ENCODE results near the gene MPDU1. TPM values are rescaled to one million over a fixed set of nuclear protein-coding genes. Genes with fewer than 3 reads are reported as not detected.

Gene MPDU1
- total RNA-seq, 1 experiment from 2014 or later = 34.6 TPM

DNA sequence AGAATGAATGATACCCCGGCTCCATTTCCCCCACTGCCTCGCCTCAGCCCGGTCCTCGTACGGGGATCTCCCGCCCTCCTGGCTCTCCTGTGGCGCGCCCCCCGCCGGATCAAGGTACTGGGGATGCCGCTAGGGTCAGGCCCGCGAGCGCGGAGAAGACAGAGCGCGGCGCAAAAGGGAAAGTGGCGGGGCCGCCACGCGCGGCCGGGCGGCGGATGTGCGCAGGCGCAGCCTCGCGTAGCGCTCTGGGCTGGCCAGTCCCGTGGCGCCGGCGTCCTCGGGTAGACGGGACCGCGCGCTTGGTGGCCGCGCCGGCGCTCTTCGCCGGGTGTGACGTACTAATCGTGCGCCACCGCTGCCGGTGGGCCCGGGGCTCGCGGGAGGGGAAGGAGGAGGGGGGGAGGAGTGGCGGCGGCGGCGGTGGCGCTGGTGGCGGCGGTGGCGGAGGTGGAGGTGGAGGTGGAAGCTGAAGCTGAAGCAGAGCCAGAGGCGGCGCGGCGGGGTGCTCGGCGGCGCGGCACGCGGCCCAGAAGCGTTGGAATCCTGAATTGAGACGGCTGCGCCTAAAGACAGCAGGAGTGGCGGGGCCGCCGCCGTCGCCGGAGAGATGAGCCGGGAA is 22.0 kb upstream of the MPDU1 start, which contains the start of gene SENP3:
Gene SENP3, plus strand, starts transcription at position 331 of the 619 bp plus-strand sequence. CDS start 1,158 bp downstream, outside the sequence.
- peak; percentile 88 for DNase-seq
- H3K4me3 Mint-ChIP-seq (ENCODE audit: low read depth, unreplicated experiment) = peak within 1 kb of the TSS; percentile 90
- CTCF ChIA-PET = interaction anchor here (1.3 to 2.2 kb wide), 3 partner anchors 29 to 281 kb away, joined by 3 to 13 read pairs (median 5); partner anchors contain the start of genes SLC2A4 and TMEM102
- peaks cover 40% of the 10 kb centered on the region for H3K4me1 Mint-ChIP-seq (ENCODE audit: low read depth, unreplicated experiment)
- BruUV-seq (replicated peaks) = no TSS peak
- intact Hi-C loops (cut with micrococcal nuclease; ENCODE audit: unreplicated experiment) = loop anchor here (1.0 to 5.0 kb wide), 3 partner anchors 47 to 204 kb away; partner anchors contain the start of genes FGF11, TMEM102 and TMEM95
- no peaks in the 10 kb centered on the region for H3K9me3 Mint-ChIP-seq (ENCODE audit: low read depth, unreplicated experiment)
- peaks cover 75% of the 10 kb centered on the region for H3K36me3 Mint-ChIP-seq (ENCODE audit: insufficient read depth, unreplicated experiment)
- TF ChIP-seq, protein P1, sequence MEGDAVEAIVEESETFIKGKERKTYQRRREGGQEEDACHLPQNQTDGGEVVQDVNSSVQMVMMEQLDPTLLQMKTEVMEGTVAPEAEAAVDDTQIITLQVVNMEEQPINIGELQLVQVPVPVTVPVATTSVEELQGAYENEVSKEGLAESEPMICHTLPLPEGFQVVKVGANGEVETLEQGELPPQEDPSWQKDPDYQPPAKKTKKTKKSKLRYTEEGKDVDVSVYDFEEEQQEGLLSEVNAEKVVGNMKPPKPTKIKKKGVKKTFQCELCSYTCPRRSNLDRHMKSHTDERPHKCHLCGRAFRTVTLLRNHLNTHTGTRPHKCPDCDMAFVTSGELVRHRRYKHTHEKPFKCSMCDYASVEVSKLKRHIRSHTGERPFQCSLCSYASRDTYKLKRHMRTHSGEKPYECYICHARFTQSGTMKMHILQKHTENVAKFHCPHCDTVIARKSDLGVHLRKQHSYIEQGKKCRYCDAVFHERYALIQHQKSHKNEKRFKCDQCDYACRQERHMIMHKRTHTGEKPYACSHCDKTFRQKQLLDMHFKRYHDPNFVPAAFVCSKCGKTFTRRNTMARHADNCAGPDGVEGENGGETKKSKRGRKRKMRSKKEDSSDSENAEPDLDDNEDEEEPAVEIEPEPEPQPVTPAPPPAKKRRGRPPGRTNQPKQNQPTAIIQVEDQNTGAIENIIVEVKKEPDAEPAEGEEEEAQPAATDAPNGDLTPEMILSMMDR (IDR thresholded peaks at IDR 0.05; ENCODE audit: unreplicated experiment) = no peak
- no peaks in the 10 kb centered on the region for H3K27me3 Mint-ChIP-seq (ENCODE audit: unreplicated experiment)
- H3K27ac Mint-ChIP-seq (ENCODE audit: unreplicated experiment) = peak within 1 kb of the TSS; percentile 86

DNA sequence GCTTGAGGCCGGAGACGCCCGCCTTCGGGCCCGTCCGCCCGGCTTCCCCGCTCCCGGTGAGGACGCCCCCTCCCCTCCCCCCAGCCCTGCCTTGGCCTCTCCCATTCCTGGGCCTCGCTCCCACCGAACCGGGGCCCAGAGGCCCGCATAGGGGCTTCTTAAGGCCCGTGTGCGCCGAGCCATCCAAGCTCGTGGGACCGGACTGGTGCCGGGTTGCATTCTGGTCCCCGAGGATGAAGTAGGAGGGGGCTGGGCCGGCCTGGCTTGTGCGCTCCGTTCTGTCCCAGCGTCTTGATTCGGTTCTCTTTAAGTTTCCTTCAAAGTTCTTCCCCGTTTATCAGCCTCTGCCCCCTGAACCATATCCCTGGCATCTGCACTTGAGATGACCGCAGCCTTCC is 21.4 kb upstream of the MPDU1 start:
- BruUV-seq (replicated peaks) = no TSS peak
- H3K27me3 Mint-ChIP-seq (ENCODE audit: unreplicated experiment) = no peaks in the 10 kb centered on the region
- H3K4me3 Mint-ChIP-seq (ENCODE audit: low read depth, unreplicated experiment) = peak overlapping the region; percentile 90
- TF ChIP-seq, protein P1 (IDR thresholded peaks at IDR 0.05; ENCODE audit: unreplicated experiment) = no peak
- CTCF ChIA-PET = interaction anchor here (2.2 kb wide), 1 partner anchor 126 kb away, joined by 13 read pairs; the partner anchor contains the start of gene TMEM102
- intact Hi-C loops (cut with micrococcal nuclease; ENCODE audit: unreplicated experiment) = loop anchor here (5.0 kb wide), 2 partner anchors 125 to 205 kb away; partner anchors contain the start of genes FGF11, TMEM102 and TMEM95
- no peak for DNase-seq
- H3K4me1 Mint-ChIP-seq (ENCODE audit: low read depth, unreplicated experiment) = peaks cover 40% of the 10 kb centered on the region
- peak overlapping the region; percentile 86 for H3K27ac Mint-ChIP-seq (ENCODE audit: unreplicated experiment)
- peaks cover 78% of the 10 kb centered on the region for H3K36me3 Mint-ChIP-seq (ENCODE audit: insufficient read depth, unreplicated experiment)
- H3K9me3 Mint-ChIP-seq (ENCODE audit: low read depth, unreplicated experiment) = no peaks in the 10 kb centered on the region

DNA sequence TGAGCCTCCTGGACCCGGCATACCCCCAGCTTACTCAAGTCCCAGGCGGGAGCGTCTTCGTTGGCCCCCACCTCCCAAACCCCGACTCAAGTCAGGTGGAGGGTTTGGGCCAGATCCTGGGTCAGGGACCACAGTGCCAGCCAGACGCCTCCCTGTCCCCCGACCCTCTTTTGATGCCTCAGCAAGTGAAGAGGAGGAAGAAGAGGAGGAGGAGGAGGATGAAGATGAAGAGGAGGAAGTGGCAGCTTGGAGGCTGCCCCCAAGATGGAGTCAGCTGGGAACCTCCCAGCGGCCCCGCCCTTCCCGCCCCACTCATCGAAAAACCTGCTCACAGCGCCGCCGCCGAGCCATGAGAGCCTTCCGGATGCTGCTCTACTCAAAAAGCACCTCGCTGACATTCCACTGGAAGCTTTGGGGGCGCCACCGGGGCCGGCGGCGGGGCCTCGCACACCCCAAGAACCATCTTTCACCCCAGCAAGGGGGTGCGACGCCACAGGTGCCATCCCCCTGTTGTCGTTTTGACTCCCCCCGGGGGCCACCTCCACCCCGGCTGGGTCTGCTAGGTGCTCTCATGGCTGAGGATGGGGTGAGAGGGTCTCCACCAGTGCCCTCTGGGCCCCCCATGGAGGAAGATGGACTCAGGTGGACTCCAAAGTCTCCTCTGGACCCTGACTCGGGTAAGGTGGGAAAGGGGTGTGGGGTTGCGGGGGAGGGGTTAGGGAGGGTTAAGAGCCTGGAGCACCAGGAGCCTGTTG is 20.4 kb upstream of the MPDU1 start:
- no TSS peak for BruUV-seq (replicated peaks)
- intact Hi-C loops (cut with micrococcal nuclease; ENCODE audit: unreplicated experiment) = loop anchor here (5.0 kb wide), 2 partner anchors 126 to 206 kb away; partner anchors contain the start of genes FGF11, TMEM102 and TMEM95
- Mint-ChIP-seq H3K4me1 (ENCODE audit: low read depth, unreplicated experiment) (peaks cover 31% of the 10 kb centered on the region), H3K27ac (ENCODE audit: unreplicated experiment) (no peak overlapping the region), H3K36me3 (ENCODE audit: insufficient read depth, unreplicated experiment) (peaks cover 77% of the 10 kb centered on the region), H3K4me3 (ENCODE audit: low read depth, unreplicated experiment) (peak overlapping the region; percentile 90), H3K27me3 (ENCODE audit: unreplicated experiment) (no peaks in the 10 kb centered on the region), H3K9me3 (ENCODE audit: low read depth, unreplicated experiment) (no peaks in the 10 kb centered on the region)
- CTCF ChIA-PET = no interaction called here
- TF ChIP-seq, protein P1 (IDR thresholded peaks at IDR 0.05; ENCODE audit: unreplicated experiment) = no peak
- DNase-seq = no peak

DNA sequence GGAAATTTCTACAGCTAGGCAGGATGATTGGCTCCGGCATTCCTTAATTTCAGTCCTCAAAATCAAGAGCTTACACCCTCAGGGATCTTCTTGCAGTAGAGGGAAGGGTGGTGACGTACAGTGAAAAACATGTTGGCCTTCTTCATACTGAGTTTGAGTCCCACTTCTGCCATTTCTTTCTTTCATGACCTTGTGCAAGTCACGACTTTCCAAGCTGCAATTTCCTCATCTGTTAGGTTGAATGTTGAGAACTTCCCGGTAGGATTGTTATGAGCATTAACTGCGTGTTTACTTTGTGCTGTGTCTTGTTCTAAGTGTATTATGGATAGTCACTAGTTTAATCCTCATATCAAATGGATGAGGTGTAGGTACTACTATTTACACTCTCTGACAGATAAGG is 14.1 kb upstream of the MPDU1 start:
- H3K36me3 Mint-ChIP-seq (ENCODE audit: insufficient read depth, unreplicated experiment) = peaks cover 79% of the 10 kb centered on the region

More for the DNA sequence above, 14.1 kb upstream of the MPDU1 start:
- no peaks in the 10 kb centered on the region for H3K9me3 Mint-ChIP-seq (ENCODE audit: low read depth, unreplicated experiment)
- no peak overlapping the region for H3K27ac Mint-ChIP-seq (ENCODE audit: unreplicated experiment)
- CTCF ChIA-PET = interaction anchor here (0.6 kb wide), 1 partner anchor 117 kb away, joined by 3 read pairs; no protein-coding TSS in a partner anchor
- TF ChIP-seq, protein P1 (IDR thresholded peaks at IDR 0.05; ENCODE audit: unreplicated experiment) = no peak
- H3K27me3 Mint-ChIP-seq (ENCODE audit: unreplicated experiment) = no peaks in the 10 kb centered on the region
- peaks cover 9% of the 10 kb centered on the region for H3K4me1 Mint-ChIP-seq (ENCODE audit: low read depth, unreplicated experiment)
- no TSS peak for BruUV-seq (replicated peaks)
- intact Hi-C loops (cut with micrococcal nuclease; ENCODE audit: unreplicated experiment) = no loop called here
- DNase-seq = no peak
- no peak overlapping the region for H3K4me3 Mint-ChIP-seq (ENCODE audit: low read depth, unreplicated experiment)

Data from Calu3 (cell line).